ENCODE measurements around the gene ITGB7. TPM values are rescaled to one million over a fixed set of nuclear protein-coding genes. Genes with fewer than 3 reads are reported as not detected.
A peak's percentile ranks its signal among the peaks of the same experiment; 100 is the strongest.

Gene ITGB7
- total and polyA plus RNA-seq, 7 donors, result 0.19 to 1.6 (median 0.65) TPM

GRCh38 chr12:53252349-53252916 is 45.4 kb upstream of the ITGB7 start:
- Histone ChIP-seq H3K27ac (peak overlapping the region; percentile 87), H3K4me3 (peak overlapping the region; percentile 84), H3K4me1 (peaks cover 18% of the 10 kb centered on the region), H3K36me3 (ENCODE audit: insufficient read depth in 1 of 2, low read depth in 1 of 2) (peaks cover 0 to 24% of the 10 kb centered on the region in 2 donors), H3K9me3 (no peaks in the 10 kb centered on the region), H3K27me3 (ENCODE audit: insufficient read depth in 3 of 3, low read length in 2 of 3) (no peaks in the 10 kb centered on the region)
- 5 to 7% (median 7%) methylated on average over 19 of the region's 19 CpGs for WGBS, 3 donors
- ATAC-seq (no peak), DNase-seq (peak in 1 of 2 donors; percentile 57)
- intact Hi-C loops (cut with DNase I), result loop anchor here in 1 of 2 donors (2.0 to 5.0 kb wide), 2 partner anchors 32 to 40 kb away; no protein-coding TSS in a partner anchor
- no peak for TF ChIP-seq CTCF (IDR thresholded peaks at IDR 0.05)

GRCh38 chr12:53251477-53252348 is 44.7 kb upstream of the ITGB7 start:
- Histone ChIP-seq H3K9me3 (no peaks in the 10 kb centered on the region), H3K27ac (peak overlapping the region; percentile 87), H3K27me3 (ENCODE audit: insufficient read depth in 3 of 3, low read length in 2 of 3) (no peaks in the 10 kb centered on the region), H3K4me3 (peak overlapping the region; percentile 84), H3K4me1 (peaks cover 18% of the 10 kb centered on the region), H3K36me3 (ENCODE audit: insufficient read depth in 1 of 2, low read depth in 1 of 2) (peaks cover 0 to 24% of the 10 kb centered on the region in 2 donors)
- DNase-seq (peak; percentile 81 to 90), ATAC-seq (peak; percentile 90 to 94 (median 91))
- intact Hi-C loops (cut with DNase I), result loop anchor here (1.0 to 5.0 kb wide), 4 partner anchors 30 to 41 kb away; no protein-coding TSS in a partner anchor
- peak; percentile 41 for TF ChIP-seq CTCF (IDR thresholded peaks at IDR 0.05)
- 0% methylated on average over 35 to 51 of the region's 51 CpGs for WGBS, 3 donors

- Histone ChIP-seq H3K9me3 (no peaks in the 10 kb centered on the region), H3K36me3 (ENCODE audit: insufficient read depth in 1 of 2, low read depth in 1 of 2) (no peaks in the 10 kb centered on the region), H3K4me1 (no peaks in the 10 kb centered on the region), H3K27me3 (ENCODE audit: insufficient read depth in 3 of 3, low read length in 2 of 3) (peaks cover 0 to 11% (median 4%) of the 10 kb centered on the region in 3 donors), H3K27ac (no peak overlapping the region), H3K4me3 (no peak overlapping the region)
- intact Hi-C loops (cut with DNase I), result no loop called here
- no peak for TF ChIP-seq CTCF (IDR thresholded peaks at IDR 0.05)
- WGBS, 3 donors, result 78 to 82% (median 79%) methylated on average over 3 of the region's 3 CpGs
- ATAC-seq (no peak), DNase-seq (no peak)
These were observed 38.2 kb upstream of the ITGB7 start for GRCh38 chr12:53245286-53245685.

- Histone ChIP-seq H3K4me1 (no peaks in the 10 kb centered on the region), H3K27ac (no peak overlapping the region), H3K4me3 (no peak overlapping the region), H3K27me3 (ENCODE audit: insufficient read depth in 3 of 3, low read length in 2 of 3) (peaks cover 0 to 11% (median 4%) of the 10 kb centered on the region in 3 donors), H3K9me3 (no peaks in the 10 kb centered on the region), H3K36me3 (ENCODE audit: insufficient read depth in 1 of 2, low read depth in 1 of 2) (no peaks in the 10 kb centered on the region)
- intact Hi-C loops (cut with DNase I), result no loop called here
- WGBS, 3 donors, result 49 to 65% (median 63%) methylated on average over 1 of the region's 1 CpG
- no peak for TF ChIP-seq CTCF (IDR thresholded peaks at IDR 0.05)
- DNase-seq (no peak), ATAC-seq (no peak)
These were observed 37.3 kb upstream of the ITGB7 start for GRCh38 chr12:53244337-53244736.

Data from psoas muscle (tissue), 8 donors.